Right lobe of liver (tissue), 6 donors: ENCODE measurements around the gene EFCAB12. TPM values are rescaled to one million over a fixed set of nuclear protein-coding genes. Genes with fewer than 3 reads are reported as not detected.

Experiments
- ATAC-seq, 4 donors: fragments of 200-7000 bp; cut with Tn5 transposase; one replicate each; pipeline ENCODE4 v1.9.1; 2020; ENCODE audit warnings: mild to moderate bottlenecking in 4 of 4, moderate library complexity in 4 of 4
- DNase-seq, 3 donors: peaks; one replicate each; pipeline ENCODE4 v3.0.0-alpha.2; 2020
- H3K27ac ChIP-seq, 3 donors: fragments of 200-600 bp; one replicate each; pipeline ENCODE4 v1.8.0; 2022
- H3K27me3 ChIP-seq, 2 donors: fragments of 200-600 bp; one replicate each; pipeline ENCODE4 v1.8.0; 2022
- H3K36me3 ChIP-seq, 4 donors: fragments of 200-600 bp; sonication (generic) in 1 of 4; one replicate each; pipeline versions ENCODE4 v1.5.1 to v1.8.0; 2017 to 2022; ENCODE audit warnings: control low read depth in 1 of 4
- H3K4me1 ChIP-seq, 4 donors: fragments of 200-600 bp; sonication (generic) in 1 of 4; one replicate each; pipeline versions ENCODE4 v1.5.1 to v1.8.0; 2017 to 2022; ENCODE audit warnings: control low read depth in 1 of 4
- H3K4me3 ChIP-seq, 3 donors: fragments of 200-600 bp; one replicate each; pipeline ENCODE4 v1.8.0; 2022
- H3K9me3 ChIP-seq, 4 donors: fragments of 200-600 bp; sonication (generic) in 1 of 4; one replicate each; pipeline versions ENCODE4 v1.5.1 to v1.8.0; 2017 to 2022; ENCODE audit warnings: control low read depth in 1 of 4
- POLR2A ChIP-seq: fragments of 450-650 bp; IDR thresholded peaks from one replicate; pipeline ENCODE4 v1.6.1; 2017; ENCODE audit warnings: antibody characterized with exemption, mild to moderate bottlenecking
- WGBS: methylation state at CpG from one replicate; pipeline ENCODE4 v1.1.6; 2018; ENCODE audit warnings: low coverage, low lambda C conversion rate; ENCODE audit not compliant: insufficient coverage; ENCODE audit errors: missing lambda C conversion rate; 5-methylcytosine and 5-hydroxymethylcytosine counted together
- intact Hi-C, 2 donors: fragments of 100-400 bp; cut with DNase I; formaldehyde crosslinking; loops; one replicate each; pipeline versions ENCODE4 v1.11.2 to v1.14.1; 2022
- total RNA-seq, 6 experiments: library from RNA; depleted of rRNA in 2 of 6; stranded (reverse); fragments of >200 nt in 2 of 6; fragmentation: NEBNext Ultra II Directional in 3 of 6; extraction: Animal tissue kit (Norgen Biotek cat#: 25700) in 3 of 6; gene quantifications; one replicate each; pipeline versions ENCODE4 v1.1.0 to v1.2.4, GENCODE V29; 2016 to 2023
- TF ChIP-seq, protein P1 (sequence below), 4 donors: fragments of 200-600 bp in 3 of 4; fragments of 450-650 bp in 1 of 4; IDR thresholded peaks; one replicate each; pipeline versions ENCODE4 v1.5.1 to v1.8.0; 2016 to 2022; ENCODE audit warnings: antibody characterized with exemption in 4 of 4, mild to moderate bottlenecking in 2 of 4
- donor health status: DM: no; HTN: yes; CAD: no.
- donor health status: DM: no; HTN: no; CAD: no.
- donor health status: DM: no; HTN: no; CAD: no.
- donor health status: DM: no; HTN: yes; CAD: no.
- donor health status: DM: no; HTN: yes; CAD: no.

Gene EFCAB12
- total RNA-seq, 6 experiments from 2014 or later, result 0.26 to 4.7 (median 2.0) TPM

DNA sequence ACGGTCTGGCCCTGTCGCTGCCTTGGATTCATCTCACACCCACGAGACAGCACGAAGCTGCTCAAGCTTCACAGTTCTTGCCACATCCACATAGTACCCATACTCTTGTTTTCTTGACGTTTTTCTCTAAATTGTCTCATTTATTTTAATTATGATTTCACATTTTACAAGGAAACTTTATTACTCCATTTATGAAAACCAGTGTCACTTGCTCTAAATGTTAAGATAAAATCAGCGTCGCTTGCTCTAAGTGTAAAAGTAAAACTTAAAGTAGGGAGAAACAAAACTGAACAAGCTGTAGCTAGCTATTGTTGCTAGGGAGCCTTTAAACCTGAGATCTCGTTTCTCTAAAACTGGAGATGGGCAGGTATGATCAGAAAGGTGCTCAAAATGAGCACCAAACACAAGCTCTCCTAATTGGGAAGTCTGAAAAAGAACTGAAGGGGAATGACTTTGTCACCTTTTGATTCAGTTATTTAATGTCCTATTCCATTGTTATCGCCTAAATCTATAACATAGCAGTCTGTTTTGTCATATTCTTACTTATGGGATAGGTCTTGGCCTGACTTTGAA lies 12.3 kb upstream of the EFCAB12 start:
- no peaks in the 10 kb centered on the region for H3K9me3 ChIP-seq
- TF ChIP-seq, protein P1, sequence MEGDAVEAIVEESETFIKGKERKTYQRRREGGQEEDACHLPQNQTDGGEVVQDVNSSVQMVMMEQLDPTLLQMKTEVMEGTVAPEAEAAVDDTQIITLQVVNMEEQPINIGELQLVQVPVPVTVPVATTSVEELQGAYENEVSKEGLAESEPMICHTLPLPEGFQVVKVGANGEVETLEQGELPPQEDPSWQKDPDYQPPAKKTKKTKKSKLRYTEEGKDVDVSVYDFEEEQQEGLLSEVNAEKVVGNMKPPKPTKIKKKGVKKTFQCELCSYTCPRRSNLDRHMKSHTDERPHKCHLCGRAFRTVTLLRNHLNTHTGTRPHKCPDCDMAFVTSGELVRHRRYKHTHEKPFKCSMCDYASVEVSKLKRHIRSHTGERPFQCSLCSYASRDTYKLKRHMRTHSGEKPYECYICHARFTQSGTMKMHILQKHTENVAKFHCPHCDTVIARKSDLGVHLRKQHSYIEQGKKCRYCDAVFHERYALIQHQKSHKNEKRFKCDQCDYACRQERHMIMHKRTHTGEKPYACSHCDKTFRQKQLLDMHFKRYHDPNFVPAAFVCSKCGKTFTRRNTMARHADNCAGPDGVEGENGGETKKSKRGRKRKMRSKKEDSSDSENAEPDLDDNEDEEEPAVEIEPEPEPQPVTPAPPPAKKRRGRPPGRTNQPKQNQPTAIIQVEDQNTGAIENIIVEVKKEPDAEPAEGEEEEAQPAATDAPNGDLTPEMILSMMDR (IDR thresholded peaks at IDR 0.05), result no peak
- no peak for TF ChIP-seq POLR2A
- intact Hi-C loops, result no loop called here
- H3K4me3 ChIP-seq, result peak overlapping the region; percentile 67 to 90 (median 80)
- peaks cover 0 to 19% (median 6%) of the 10 kb centered on the region in 4 donors for H3K36me3 ChIP-seq
- H3K27ac ChIP-seq, result peak overlapping the region; percentile 81 to 87 (median 85)
- DNase-seq (no peak), ATAC-seq (no peak)
- WGBS, result 7% methylated on average over 9 of the region's 9 CpGs
- peaks cover 0 to 57% (median 14%) of the 10 kb centered on the region in 4 donors for H3K4me1 ChIP-seq
- H3K27me3 ChIP-seq, result no peaks in the 10 kb centered on the region

DNA sequence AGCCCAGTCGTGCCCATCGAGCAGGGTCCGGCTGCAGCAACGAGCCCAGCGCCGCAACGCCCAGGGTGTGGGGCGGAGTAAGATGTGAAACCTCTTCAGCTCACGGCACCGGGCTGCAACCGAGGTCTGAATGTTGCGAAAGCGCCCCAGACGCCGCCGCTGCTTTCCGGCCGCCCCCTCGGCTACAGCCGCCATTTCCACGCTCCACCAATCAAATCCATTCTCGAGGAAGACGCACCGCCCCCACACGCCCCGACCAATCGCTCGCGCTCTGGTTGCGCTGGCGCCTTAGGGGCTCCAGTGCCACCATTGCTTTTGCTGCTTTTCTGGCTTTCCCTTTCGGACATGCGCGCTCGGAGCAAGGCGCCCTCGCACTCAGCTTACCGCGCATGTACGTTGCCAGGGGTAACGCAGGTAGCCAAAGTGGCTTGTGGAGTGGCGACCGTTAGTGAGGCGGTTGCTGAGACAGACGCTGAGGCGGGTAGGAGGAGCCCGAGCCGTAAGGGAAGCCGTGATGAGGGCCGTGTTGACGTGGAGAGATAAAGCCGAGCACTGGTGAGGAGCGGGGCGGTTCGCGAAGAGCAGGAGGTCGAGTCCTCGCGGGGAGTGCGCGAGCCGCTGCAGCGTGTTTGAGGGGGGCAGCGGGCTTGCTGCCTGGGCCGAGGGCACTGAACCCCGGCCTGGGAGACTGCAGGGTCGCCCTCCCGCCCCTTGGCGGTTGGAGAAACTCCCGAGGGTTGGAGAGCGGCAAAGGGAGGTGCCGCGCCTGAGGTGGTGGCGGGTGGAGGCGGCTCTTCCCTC lies 11.6 kb upstream of the EFCAB12 start, which contains the start of the genes IFT122 and MBD4:
Gene IFT122, plus strand, starts transcription at position 408 of the 801 bp plus-strand sequence. Its CDS starts 107 bp downstream, at position 515.
Gene MBD4, minus strand, starts transcription at position 132 of the 801 bp plus-strand sequence. Its CDS starts 115 bp downstream, at position 17.
- TF ChIP-seq, protein P1 (IDR thresholded peaks at IDR 0.05), result no peak
- peak; percentile 84 for TF ChIP-seq POLR2A
- intact Hi-C loops, result no loop called here
- Histone ChIP-seq H3K27ac (peak within 1 kb of the TSS; percentile 82 to 87 (median 86)), H3K4me1 (peaks cover 0 to 64% (median 17%) of the 10 kb centered on the region in 4 donors), H3K9me3 (no peaks in the 10 kb centered on the region), H3K4me3 (peak within 1 kb of the TSS; percentile 67 to 90 (median 80)), H3K36me3 (peaks cover 0 to 19% (median 6%) of the 10 kb centered on the region in 4 donors), H3K27me3 (no peaks in the 10 kb centered on the region)
- WGBS, result 0% methylated on average over 21 of the region's 75 CpGs
- DNase-seq (peak; percentile 97 to 99 (median 98)), ATAC-seq (peak; percentile 85 to 95 (median 92))

DNA sequence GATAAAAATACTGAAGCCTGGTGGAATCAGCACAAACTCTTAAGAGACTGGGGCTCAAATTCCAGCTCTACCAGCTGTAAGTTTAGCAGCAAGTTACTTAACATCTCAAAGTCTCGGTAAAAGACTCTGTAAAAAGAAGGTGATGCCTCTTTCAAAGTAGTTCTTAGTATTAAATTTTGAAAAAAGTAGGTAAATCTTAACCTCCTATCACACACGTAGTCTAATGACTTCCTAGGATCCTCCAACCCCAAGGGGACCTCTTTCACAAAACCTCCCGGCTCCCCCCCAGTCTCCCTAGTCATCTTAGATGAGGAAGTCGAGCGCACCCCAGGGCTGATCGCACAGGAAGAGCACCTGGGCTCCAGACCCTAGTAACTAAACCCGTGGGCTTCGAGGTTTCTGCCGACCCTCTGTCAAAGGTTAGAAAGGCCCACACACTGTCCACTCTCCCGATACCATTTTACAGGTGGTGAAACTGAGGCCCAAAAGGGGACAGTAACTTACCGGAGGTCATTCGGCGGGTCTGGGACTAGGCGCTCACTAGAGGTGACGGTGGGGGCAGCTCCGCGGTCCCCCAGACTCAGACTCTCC lies 10.9 kb upstream of the EFCAB12 start:
- Histone ChIP-seq H3K27me3 (no peaks in the 10 kb centered on the region), H3K9me3 (no peaks in the 10 kb centered on the region), H3K4me3 (peak overlapping the region; percentile 67 to 90 (median 80)), H3K36me3 (peaks cover 0 to 19% (median 6%) of the 10 kb centered on the region in 4 donors), H3K27ac (peak overlapping the region; percentile 82 to 87 (median 86)), H3K4me1 (peaks cover 0 to 70% (median 20%) of the 10 kb centered on the region in 4 donors)
- no peak for TF ChIP-seq POLR2A
- TF ChIP-seq, protein P1 (IDR thresholded peaks at IDR 0.05), result no peak
- 0% methylated on average over 5 of the region's 17 CpGs for WGBS
- intact Hi-C loops, result no loop called here
- peak; percentile 4 to 17 (median 7) for ATAC-seq
- peak in 2 of 3 donors; percentile 60 to 75 for DNase-seq

DNA sequence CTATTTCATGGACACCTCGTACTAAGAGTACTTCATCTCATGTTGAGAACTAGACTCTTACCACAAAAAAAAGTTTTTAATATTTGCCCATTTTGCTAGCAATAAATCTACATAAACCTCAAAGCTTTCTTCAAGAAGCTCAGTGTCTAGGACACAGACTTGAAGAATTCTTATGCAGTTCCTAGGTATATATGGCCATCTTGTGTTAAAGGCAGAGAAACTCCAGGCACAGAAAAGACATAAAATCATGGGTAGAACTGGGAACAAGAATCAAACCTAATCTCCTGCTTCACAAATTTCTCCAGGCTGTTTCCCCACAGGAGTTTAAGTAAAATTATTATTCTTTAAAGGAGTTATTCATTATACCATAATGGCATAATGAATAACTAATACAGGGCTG lies 6.9 kb upstream of the EFCAB12 start:
- intact Hi-C loops, result no loop called here
- no peak for ATAC-seq
- no peak for DNase-seq
- Histone ChIP-seq H3K4me1 (peaks cover 0 to 66% (median 18%) of the 10 kb centered on the region in 4 donors), H3K9me3 (no peaks in the 10 kb centered on the region), H3K4me3 (no peak overlapping the region), H3K27me3 (no peaks in the 10 kb centered on the region), H3K27ac (peak overlapping the region in 1 of 3 donors; percentile 17), H3K36me3 (peaks cover 0 to 46% (median 19%) of the 10 kb centered on the region in 4 donors)
- TF ChIP-seq, protein P1 (IDR thresholded peaks at IDR 0.05), result no peak
- no peak for TF ChIP-seq POLR2A
- 35% methylated on average over 1 of the region's 1 CpG for WGBS
